Measurements from ENCODE around the gene GSG1L. TPM values are rescaled to one million over a fixed set of nuclear protein-coding genes. Genes with fewer than 3 reads are reported as not detected.

GSG1L gene
- total RNA-seq, 1 donor: under 0.01 TPM

DNA sequence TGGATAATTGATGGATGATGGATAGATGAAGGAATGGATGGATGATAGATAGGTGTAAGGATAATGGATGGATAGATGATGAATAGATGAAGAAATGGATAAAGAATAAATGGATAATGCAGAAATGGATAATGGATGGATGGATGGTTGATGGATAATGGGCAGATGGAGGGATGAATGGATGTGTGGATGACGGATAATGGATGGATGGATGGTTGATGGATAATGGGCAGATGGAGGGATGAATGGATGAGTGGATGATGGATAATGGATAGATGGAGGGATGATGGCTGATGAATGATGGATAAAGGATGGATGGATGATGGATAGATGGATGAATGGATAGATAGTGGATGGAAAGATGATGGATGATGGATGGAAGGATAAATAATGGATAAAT lies 274.4 kb downstream of the GSG1L start:
- Histone ChIP-seq H3K4me3 (ENCODE audit: low read length) (no peak overlapping the region), H3K4me1 (ENCODE audit: insufficient read depth, low read length) (no peaks in the 10 kb centered on the region), H3K27me3 (ENCODE audit: insufficient read depth, low read length) (no peaks in the 10 kb centered on the region), H3K9me3 (ENCODE audit: low read depth, low read length) (no peaks in the 10 kb centered on the region)

GRCh38 chr16:27787665-27788064 lies 275.8 kb downstream of the GSG1L start:
- Histone ChIP-seq H3K4me3 (ENCODE audit: low read length) (no peak overlapping the region), H3K4me1 (ENCODE audit: insufficient read depth, low read length) (no peaks in the 10 kb centered on the region), H3K9me3 (ENCODE audit: low read depth, low read length) (no peaks in the 10 kb centered on the region), H3K27me3 (ENCODE audit: insufficient read depth, low read length) (no peaks in the 10 kb centered on the region)

GRCh38 chr16:27786923-27787625 lies 276.4 kb downstream of the GSG1L start:
- Histone ChIP-seq H3K9me3 (ENCODE audit: low read depth, low read length) (no peaks in the 10 kb centered on the region), H3K4me3 (ENCODE audit: low read length) (no peak overlapping the region), H3K27me3 (ENCODE audit: insufficient read depth, low read length) (no peaks in the 10 kb centered on the region), H3K4me1 (ENCODE audit: insufficient read depth, low read length) (no peaks in the 10 kb centered on the region)

DNA sequence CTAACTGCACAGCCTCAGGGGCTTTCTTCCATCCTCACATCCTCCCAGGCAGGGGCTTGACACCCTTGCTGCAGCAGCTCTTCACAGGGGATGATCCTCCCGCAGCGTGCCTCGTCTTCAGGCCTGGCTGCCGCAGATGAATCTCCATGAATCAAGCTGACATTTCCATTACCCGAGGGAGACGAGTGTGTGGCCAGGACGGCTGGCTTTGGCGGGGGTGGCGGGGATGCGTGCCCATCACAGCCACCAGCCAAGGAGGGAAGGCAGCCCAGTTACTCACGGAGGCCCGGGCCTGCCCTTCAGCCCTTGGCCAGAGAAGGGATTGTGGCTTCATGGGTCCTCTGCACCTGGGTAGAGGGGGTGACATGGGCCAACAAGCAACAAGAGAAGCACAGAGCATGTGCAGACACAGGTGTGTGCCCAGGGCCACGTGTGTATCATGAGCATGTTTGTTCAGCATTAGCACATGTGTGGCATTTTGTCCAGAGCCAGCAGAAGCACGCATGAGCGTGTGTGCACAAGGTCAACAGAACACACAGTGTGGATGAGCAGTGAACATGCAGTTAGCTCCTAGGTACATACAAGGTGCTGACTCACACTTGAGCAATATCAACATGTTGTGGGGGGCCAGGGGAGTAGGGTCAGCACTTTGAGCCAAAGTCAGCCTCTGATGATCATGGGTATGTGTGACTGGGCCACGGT lies 277.1 kb downstream of the GSG1L start:
- Histone ChIP-seq H3K4me1 (ENCODE audit: insufficient read depth, low read length) (no peaks in the 10 kb centered on the region), H3K4me3 (ENCODE audit: low read length) (no peak overlapping the region), H3K9me3 (ENCODE audit: low read depth, low read length) (no peaks in the 10 kb centered on the region), H3K27me3 (ENCODE audit: insufficient read depth, low read length) (no peaks in the 10 kb centered on the region)

DNA sequence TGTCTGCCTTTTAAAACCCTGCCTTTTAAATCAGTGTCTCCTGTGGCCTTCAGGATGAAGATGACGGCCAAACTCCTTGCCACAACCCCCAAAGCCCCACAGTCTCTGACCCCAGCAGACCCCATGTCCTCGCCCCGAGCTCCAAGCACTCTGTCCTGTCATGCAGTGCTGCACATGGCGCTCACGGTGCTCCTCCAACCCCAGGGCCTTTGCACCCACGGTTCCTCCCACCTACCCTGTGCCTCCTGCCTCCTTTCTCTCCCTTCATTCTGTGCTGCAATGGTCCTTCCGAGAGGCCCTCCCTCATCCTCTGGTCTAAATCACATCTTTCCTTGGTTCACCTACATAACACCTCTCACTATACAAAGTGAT lies 278.2 kb downstream of the GSG1L start:
- Histone ChIP-seq H3K4me3 (ENCODE audit: low read length) (no peak overlapping the region), H3K9me3 (ENCODE audit: low read depth, low read length) (no peaks in the 10 kb centered on the region), H3K4me1 (ENCODE audit: insufficient read depth, low read length) (no peaks in the 10 kb centered on the region), H3K27me3 (ENCODE audit: insufficient read depth, low read length) (no peaks in the 10 kb centered on the region)

DNA sequence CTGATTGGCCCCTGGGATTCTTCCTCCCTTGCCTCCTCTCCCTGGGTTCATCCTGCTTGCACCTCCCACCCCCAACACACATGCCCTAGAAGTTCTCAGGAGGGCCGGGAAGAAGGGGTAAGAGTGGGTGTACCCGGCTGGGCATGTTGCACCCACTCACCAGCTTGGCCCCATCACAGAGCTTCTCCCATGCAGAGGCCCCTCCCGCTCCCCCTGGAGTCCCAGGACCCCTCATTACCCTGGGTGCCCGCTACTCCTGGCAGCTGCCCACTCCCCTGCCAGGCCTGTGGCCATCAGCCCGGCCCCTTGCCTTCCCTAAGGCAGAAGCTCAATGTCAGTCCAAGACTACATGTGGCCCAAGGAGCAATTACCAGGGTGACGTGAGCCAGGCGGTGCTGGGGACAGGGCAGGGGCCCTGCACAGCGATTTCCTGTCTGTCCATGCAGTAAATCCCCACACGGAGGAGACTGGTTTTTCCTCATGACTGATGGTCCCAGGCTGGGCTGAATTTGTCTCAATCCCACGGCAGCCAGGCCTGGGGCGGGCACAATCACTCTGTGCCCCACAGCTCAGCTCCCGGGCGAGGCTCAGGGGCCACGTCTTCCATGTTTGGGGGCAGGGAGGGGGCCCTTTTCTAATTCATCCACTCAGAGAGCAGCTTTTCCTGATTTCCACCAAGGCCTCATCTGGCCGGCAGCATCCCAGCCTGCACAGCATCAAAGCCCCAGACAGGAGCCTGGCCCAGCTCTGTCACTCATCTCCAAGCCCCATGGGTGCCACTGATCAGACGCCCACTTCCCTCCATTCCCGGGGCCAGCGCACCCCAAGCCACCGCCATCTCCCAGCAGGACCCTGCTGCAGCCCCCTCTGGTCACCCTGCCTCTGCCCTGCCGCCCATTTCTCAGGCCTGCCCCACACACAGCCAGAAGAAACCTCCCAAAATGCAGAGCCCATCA lies 278.9 kb downstream of the GSG1L start:
- H3K27me3 ChIP-seq (ENCODE audit: insufficient read depth, low read length): no peaks in the 10 kb centered on the region
- H3K9me3 ChIP-seq (ENCODE audit: low read depth, low read length): no peaks in the 10 kb centered on the region
- H3K4me3 ChIP-seq (ENCODE audit: low read length): no peak overlapping the region
- no peaks in the 10 kb centered on the region for H3K4me1 ChIP-seq (ENCODE audit: insufficient read depth, low read length)

- Histone ChIP-seq H3K4me1 (ENCODE audit: insufficient read depth, low read length) (no peaks in the 10 kb centered on the region), H3K4me3 (ENCODE audit: low read length) (no peak overlapping the region), H3K9me3 (ENCODE audit: low read depth, low read length) (no peaks in the 10 kb centered on the region), H3K27me3 (ENCODE audit: insufficient read depth, low read length) (no peaks in the 10 kb centered on the region)
These were observed 281.3 kb downstream of the GSG1L start for GRCh38 chr16:27781981-27782880.

DNA sequence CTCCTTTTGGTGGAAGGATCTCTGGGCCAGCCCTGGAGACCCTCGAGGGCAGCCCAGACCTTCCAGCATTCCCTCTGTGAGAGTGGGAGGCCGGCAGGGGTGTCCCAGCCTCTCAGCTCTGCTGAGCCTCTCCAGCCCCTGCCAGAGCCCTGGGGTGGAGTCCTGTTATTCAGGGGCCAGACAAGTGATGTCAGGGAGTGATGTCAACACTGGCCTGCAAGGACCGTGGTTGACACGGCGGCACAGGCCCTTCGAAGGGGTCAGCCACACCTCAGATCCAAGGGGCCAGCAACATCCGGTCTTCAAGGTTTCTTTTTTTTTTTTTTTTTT lies 282.4 kb downstream of the GSG1L start:
- Histone ChIP-seq H3K27me3 (ENCODE audit: insufficient read depth, low read length) (no peaks in the 10 kb centered on the region), H3K4me3 (ENCODE audit: low read length) (no peak overlapping the region), H3K9me3 (ENCODE audit: low read depth, low read length) (no peaks in the 10 kb centered on the region), H3K4me1 (ENCODE audit: insufficient read depth, low read length) (no peaks in the 10 kb centered on the region)

GRCh38 chr16:27780468-27781194 lies 282.9 kb downstream of the GSG1L start:
- no peaks in the 10 kb centered on the region for H3K27me3 ChIP-seq (ENCODE audit: insufficient read depth, low read length)
- H3K4me1 ChIP-seq (ENCODE audit: insufficient read depth, low read length): no peaks in the 10 kb centered on the region
- no peaks in the 10 kb centered on the region for H3K9me3 ChIP-seq (ENCODE audit: low read depth, low read length)
- no peak overlapping the region for H3K4me3 ChIP-seq (ENCODE audit: low read length)

GRCh38 chr16:27779641-27780164 lies 283.8 kb downstream of the GSG1L start:
- no peaks in the 10 kb centered on the region for H3K4me1 ChIP-seq (ENCODE audit: insufficient read depth, low read length)
- no peaks in the 10 kb centered on the region for H3K27me3 ChIP-seq (ENCODE audit: insufficient read depth, low read length)
- no peaks in the 10 kb centered on the region for H3K9me3 ChIP-seq (ENCODE audit: low read depth, low read length)
- H3K4me3 ChIP-seq (ENCODE audit: low read length): no peak overlapping the region

DNA sequence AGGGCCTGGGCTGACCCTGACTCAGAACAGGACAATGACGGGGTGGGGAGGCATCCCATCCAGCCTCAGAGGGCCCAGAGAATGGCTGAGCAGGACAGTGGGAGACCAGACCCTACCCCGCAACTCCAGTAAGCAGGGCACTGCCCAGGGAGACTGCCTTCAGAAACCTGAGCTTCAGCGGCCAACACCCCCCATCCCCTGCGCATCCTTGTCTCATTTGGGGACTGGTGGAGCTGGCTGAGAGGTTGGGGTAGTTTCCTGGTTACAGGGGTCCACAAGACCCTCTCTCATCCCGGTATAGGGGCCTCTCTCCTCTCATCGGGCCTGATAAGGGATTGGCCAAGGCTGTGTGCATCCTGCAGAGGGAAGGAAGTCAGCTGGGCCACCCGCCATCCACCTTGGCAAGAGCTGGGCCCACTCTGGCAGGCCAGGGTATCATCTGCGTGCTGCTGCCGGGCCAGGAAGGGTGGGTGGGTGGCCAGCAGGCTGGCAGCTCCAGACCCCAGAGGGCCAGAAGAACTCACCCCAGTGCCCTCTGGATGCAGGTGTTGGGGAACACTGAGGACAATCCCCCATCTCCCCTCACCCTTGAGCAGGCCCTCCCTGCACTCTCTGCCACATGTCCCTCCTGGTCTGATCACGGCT lies 284.5 kb downstream of the GSG1L start:
- Histone ChIP-seq H3K4me1 (ENCODE audit: insufficient read depth, low read length) (no peaks in the 10 kb centered on the region), H3K9me3 (ENCODE audit: low read depth, low read length) (no peaks in the 10 kb centered on the region), H3K4me3 (ENCODE audit: low read length) (no peak overlapping the region), H3K27me3 (ENCODE audit: insufficient read depth, low read length) (no peaks in the 10 kb centered on the region)

DNA sequence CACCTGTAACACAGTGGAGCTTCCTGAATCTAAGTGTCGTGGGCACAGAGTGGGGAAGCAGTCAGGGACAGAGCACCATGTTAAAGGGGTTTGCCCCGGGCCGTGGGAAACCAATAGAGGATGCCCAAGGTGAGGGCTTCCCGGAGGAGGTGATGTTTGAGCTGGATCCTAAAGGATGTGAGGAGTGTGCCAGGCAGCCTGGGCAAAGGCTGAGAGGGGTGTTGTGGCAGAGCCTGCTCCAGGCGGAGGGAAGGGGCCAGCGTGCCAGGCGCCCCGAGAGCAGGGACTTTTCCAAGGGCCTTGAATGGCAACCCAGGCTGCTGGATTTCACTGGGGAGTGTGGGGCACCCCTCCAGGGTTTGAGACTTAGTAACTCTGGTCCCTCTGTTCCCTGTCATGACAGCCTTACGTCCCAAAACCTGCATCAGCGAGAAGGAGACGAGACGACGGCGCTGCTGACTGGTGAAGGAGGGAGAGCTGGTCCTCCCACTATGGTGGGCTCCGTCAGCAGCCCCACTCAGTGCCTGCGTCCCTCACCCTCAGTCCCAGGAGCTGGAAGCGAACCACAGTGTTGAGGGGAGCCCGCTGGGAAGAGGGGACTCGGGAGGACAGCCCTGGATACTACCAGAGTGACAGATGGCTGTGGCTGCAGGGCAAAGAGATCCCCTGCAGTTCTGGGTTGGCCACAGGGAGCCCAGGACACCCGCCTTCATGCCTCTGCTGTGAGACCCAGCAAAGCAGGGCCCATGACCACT lies 285.2 kb downstream of the GSG1L start:
- Histone ChIP-seq H3K27me3 (ENCODE audit: insufficient read depth, low read length) (no peaks in the 10 kb centered on the region), H3K9me3 (ENCODE audit: low read depth, low read length) (no peaks in the 10 kb centered on the region), H3K4me1 (ENCODE audit: insufficient read depth, low read length) (no peaks in the 10 kb centered on the region), H3K4me3 (ENCODE audit: low read length) (no peak overlapping the region)

GRCh38 chr16:27777527-27777926 lies 286.0 kb downstream of the GSG1L start:
- no peak overlapping the region for H3K4me3 ChIP-seq (ENCODE audit: low read length)
- H3K4me1 ChIP-seq (ENCODE audit: insufficient read depth, low read length): no peaks in the 10 kb centered on the region
- H3K27me3 ChIP-seq (ENCODE audit: insufficient read depth, low read length): no peaks in the 10 kb centered on the region
- no peaks in the 10 kb centered on the region for H3K9me3 ChIP-seq (ENCODE audit: low read depth, low read length)
